ENCODE measurements around the gene CLK3.

CLK3 gene

GRCh38 chr15:74610302-74610951 lies 5.2 kb upstream of the CLK3 start:
- no peaks in the 10 kb centered on the region for H3K36me3 ChIP-seq
- H3K27ac ChIP-seq = no peak overlapping the region
- no peaks in the 10 kb centered on the region for H3K9me3 ChIP-seq
- H3K4me3 ChIP-seq (ENCODE audit: low read depth in 1 of 2, low read length in 1 of 2) = no peak overlapping the region
- TF ChIP-seq CTCF (IDR thresholded peaks at IDR 0.05) = no peak
- H3K4me1 ChIP-seq (ENCODE audit: control insufficient read depth in 1 of 2, insufficient read depth in 1 of 2, low read depth in 1 of 2, low read length in 1 of 2) = peaks cover 5 to 6% of the 10 kb centered on the region in 2 experiments
- no peaks in the 10 kb centered on the region for H3K27me3 ChIP-seq

GRCh38 chr15:74611341-74611740 lies 4.3 kb upstream of the CLK3 start:
- Histone ChIP-seq H3K4me1 (ENCODE audit: control insufficient read depth in 1 of 2, insufficient read depth in 1 of 2, low read depth in 1 of 2, low read length in 1 of 2) (peaks cover 6 to 11% of the 10 kb centered on the region in 2 experiments), H3K9me3 (no peaks in the 10 kb centered on the region), H3K4me3 (ENCODE audit: low read depth in 1 of 2, low read length in 1 of 2) (no peak overlapping the region), H3K36me3 (no peaks in the 10 kb centered on the region), H3K27ac (no peak overlapping the region), H3K27me3 (no peaks in the 10 kb centered on the region)
- no peak for TF ChIP-seq CTCF (IDR thresholded peaks at IDR 0.05)

- H3K4me3 ChIP-seq (ENCODE audit: low read depth in 1 of 2, low read length in 1 of 2) = no peak overlapping the region
- H3K4me1 ChIP-seq (ENCODE audit: control insufficient read depth in 1 of 2, insufficient read depth in 1 of 2, low read depth in 1 of 2, low read length in 1 of 2) = peaks cover 11 to 16% of the 10 kb centered on the region in 2 experiments
- no peaks in the 10 kb centered on the region for H3K27me3 ChIP-seq
- H3K27ac ChIP-seq = no peak overlapping the region
- no peaks in the 10 kb centered on the region for H3K9me3 ChIP-seq
- TF ChIP-seq CTCF (IDR thresholded peaks at IDR 0.05) = no peak
- H3K36me3 ChIP-seq = no peaks in the 10 kb centered on the region
Observed at GRCh38 chr15:74611834-74612233, 3.8 kb upstream of the CLK3 start.

GRCh38 chr15:74612677-74613076 lies 3.0 kb upstream of the CLK3 start:
- Histone ChIP-seq H3K4me3 (ENCODE audit: low read depth in 1 of 2, low read length in 1 of 2) (no peak overlapping the region), H3K9me3 (no peaks in the 10 kb centered on the region), H3K36me3 (peaks cover 3% of the 10 kb centered on the region), H3K27ac (no peak overlapping the region), H3K4me1 (ENCODE audit: control insufficient read depth in 1 of 2, insufficient read depth in 1 of 2, low read depth in 1 of 2, low read length in 1 of 2) (peaks cover 19 to 24% of the 10 kb centered on the region in 2 experiments), H3K27me3 (no peaks in the 10 kb centered on the region)
- no peak for TF ChIP-seq CTCF (IDR thresholded peaks at IDR 0.05)

- peak overlapping the region; percentile 94 for H3K27ac ChIP-seq
Observed at GRCh38 chr15:74613089-74613952, 2.3 kb upstream of the CLK3 start.

More at GRCh38 chr15:74613089-74613952, 2.3 kb upstream of the CLK3 start:
- Histone ChIP-seq H3K4me3 (ENCODE audit: low read depth in 1 of 2, low read length in 1 of 2) (no peak overlapping the region), H3K27me3 (no peaks in the 10 kb centered on the region), H3K4me1 (ENCODE audit: control insufficient read depth in 1 of 2, insufficient read depth in 1 of 2, low read depth in 1 of 2, low read length in 1 of 2) (peaks cover 23 to 29% of the 10 kb centered on the region in 2 experiments), H3K36me3 (peaks cover 8% of the 10 kb centered on the region), H3K9me3 (no peaks in the 10 kb centered on the region)
- no peak for TF ChIP-seq CTCF (IDR thresholded peaks at IDR 0.05)
